ENCODE results near the gene ZDHHC5. TPM values are rescaled to one million over a fixed set of nuclear protein-coding genes. Genes with fewer than 3 reads are reported as not detected.
A peak's percentile ranks its signal among the peaks of the same experiment; 100 is the strongest.
"Not testable (repeated sequence)": the region's sequence is repeated elsewhere in the genome, so short reads cannot be mapped to it uniquely, and the experiment has no call there.

The ZDHHC5 gene
- total RNA-seq, 2 donors from 2014 or later: 58.2 to 79.9 TPM

GRCh38 chr11:57712256-57713150, 44.6 kb downstream of the ZDHHC5 start, which contains the start of gene TMX2:
Gene TMX2, plus strand, starts transcription at chr11:57712593. Its CDS starts 26 bp downstream, at chr11:57712619.
- Mint-ChIP-seq H3K27ac (peak within 1 kb of the TSS; percentile 94), H3K9me3 (no peaks in the 10 kb centered on the region), H3K4me1 (peaks cover 27% of the 10 kb centered on the region), H3K27me3 (no peaks in the 10 kb centered on the region), H3K4me3 (peak within 1 kb of the TSS; percentile 97), H3K36me3 (ENCODE audit: low read depth) (peaks cover 32% of the 10 kb centered on the region)
- peak; percentile 95 for ATAC-seq (replicated peaks)

GRCh38 chr11:57713835-57714234, 45.9 kb downstream of the ZDHHC5 start:
- ATAC-seq (replicated peaks): no peak
- no peaks in the 10 kb centered on the region for H3K27me3 Mint-ChIP-seq
- peak overlapping the region; percentile 97 for H3K4me3 Mint-ChIP-seq
- peaks cover 29% of the 10 kb centered on the region for H3K36me3 Mint-ChIP-seq (ENCODE audit: low read depth)
- H3K9me3 Mint-ChIP-seq: no peaks in the 10 kb centered on the region
- H3K27ac Mint-ChIP-seq: peak overlapping the region; percentile 94
- peaks cover 21% of the 10 kb centered on the region for H3K4me1 Mint-ChIP-seq

- not testable (repeated sequence) for H3K27me3 Mint-ChIP-seq
Observed at GRCh38 chr11:57716726-57717125, 48.8 kb downstream of the ZDHHC5 start.

GRCh38 chr11:57727185-57727584, 59.3 kb downstream of the ZDHHC5 start:
- Mint-ChIP-seq H3K4me3 (no peak overlapping the region), H3K36me3 (ENCODE audit: low read depth) (peaks cover 26% of the 10 kb centered on the region), H3K27ac (no peak overlapping the region), H3K9me3 (no peaks in the 10 kb centered on the region), H3K4me1 (no peaks in the 10 kb centered on the region), H3K27me3 (no peaks in the 10 kb centered on the region)
- no peak for ATAC-seq (replicated peaks)

More at GRCh38 chr11:57716726-57717125, 48.8 kb downstream of the ZDHHC5 start:
- peaks cover 55% of the 10 kb centered on the region for H3K36me3 Mint-ChIP-seq (ENCODE audit: low read depth)
- H3K9me3 Mint-ChIP-seq; ATAC-seq (replicated peaks); H3K27ac Mint-ChIP-seq; H3K4me3 Mint-ChIP-seq: not testable (repeated sequence)
- peaks cover 13% of the 10 kb centered on the region for H3K4me1 Mint-ChIP-seq

- Mint-ChIP-seq H3K27ac (peak overlapping the region; percentile 30), H3K36me3 (ENCODE audit: low read depth) (peaks cover 28% of the 10 kb centered on the region), H3K27me3 (no peaks in the 10 kb centered on the region), H3K4me3 (no peak overlapping the region), H3K4me1 (no peaks in the 10 kb centered on the region), H3K9me3 (no peaks in the 10 kb centered on the region)
- no peak for ATAC-seq (replicated peaks)
Observed at GRCh38 chr11:57728829-57729228, 60.9 kb downstream of the ZDHHC5 start.

GRCh38 chr11:57729479-57729878, 61.6 kb downstream of the ZDHHC5 start:
- Mint-ChIP-seq H3K4me3 (no peak overlapping the region), H3K4me1 (no peaks in the 10 kb centered on the region), H3K9me3 (no peaks in the 10 kb centered on the region), H3K27me3 (no peaks in the 10 kb centered on the region), H3K27ac (peak overlapping the region; percentile 30), H3K36me3 (ENCODE audit: low read depth) (peaks cover 34% of the 10 kb centered on the region)
- no peak for ATAC-seq (replicated peaks)

GRCh38 chr11:57732661-57733060, 64.7 kb downstream of the ZDHHC5 start:
- Mint-ChIP-seq H3K27me3 (no peaks in the 10 kb centered on the region), H3K4me1 (no peaks in the 10 kb centered on the region), H3K36me3 (ENCODE audit: low read depth) (peaks cover 65% of the 10 kb centered on the region), H3K9me3 (no peaks in the 10 kb centered on the region), H3K4me3 (no peak overlapping the region), H3K27ac (no peak overlapping the region)
- no peak for ATAC-seq (replicated peaks)

- Mint-ChIP-seq H3K4me1 (no peaks in the 10 kb centered on the region), H3K27me3 (no peaks in the 10 kb centered on the region), H3K36me3 (ENCODE audit: low read depth) (peaks cover 81% of the 10 kb centered on the region), H3K4me3 (no peak overlapping the region), H3K27ac (peak overlapping the region; percentile 49), H3K9me3 (no peaks in the 10 kb centered on the region)
- no peak for ATAC-seq (replicated peaks)
Observed at GRCh38 chr11:57735619-57736298, 67.8 kb downstream of the ZDHHC5 start.

- Mint-ChIP-seq H3K9me3 (no peaks in the 10 kb centered on the region), H3K4me3 (peak within 1 kb of the TSS; percentile 100), H3K27me3 (no peaks in the 10 kb centered on the region), H3K4me1 (peaks cover 16% of the 10 kb centered on the region), H3K36me3 (ENCODE audit: low read depth) (peaks cover 95% of the 10 kb centered on the region), H3K27ac (peak within 1 kb of the TSS; percentile 100)
- ATAC-seq (replicated peaks): peak; percentile 92
Observed at GRCh38 chr11:57741132-57742086, 73.5 kb downstream of the ZDHHC5 start, which contains the start of gene SELENOH. Gene SELENOH, plus strand, starts transcription at chr11:57741491. Its CDS starts 105 bp downstream, at chr11:57741596.

GRCh38 chr11:57742087-57742452, 74.2 kb downstream of the ZDHHC5 start:
- Mint-ChIP-seq H3K9me3 (no peaks in the 10 kb centered on the region), H3K27me3 (no peaks in the 10 kb centered on the region), H3K4me1 (peaks cover 20% of the 10 kb centered on the region), H3K27ac (peak overlapping the region; percentile 100), H3K4me3 (peak overlapping the region; percentile 100), H3K36me3 (ENCODE audit: low read depth) (peaks cover 95% of the 10 kb centered on the region)
- ATAC-seq (replicated peaks): no peak

GRCh38 chr11:57744357-57744756, 76.4 kb downstream of the ZDHHC5 start:
- peaks cover 91% of the 10 kb centered on the region for H3K36me3 Mint-ChIP-seq (ENCODE audit: low read depth)
- peak overlapping the region; percentile 20 for H3K4me3 Mint-ChIP-seq
- no peaks in the 10 kb centered on the region for H3K9me3 Mint-ChIP-seq
- H3K27ac Mint-ChIP-seq: peak overlapping the region; percentile 50
- peaks cover 25% of the 10 kb centered on the region for H3K4me1 Mint-ChIP-seq
- H3K27me3 Mint-ChIP-seq: no peaks in the 10 kb centered on the region
- no peak for ATAC-seq (replicated peaks)

- H3K36me3 Mint-ChIP-seq (ENCODE audit: low read depth): peaks cover 83% of the 10 kb centered on the region
- H3K27me3 Mint-ChIP-seq: no peaks in the 10 kb centered on the region
- peak overlapping the region; percentile 80 for H3K27ac Mint-ChIP-seq
- no peak for ATAC-seq (replicated peaks)
- no peaks in the 10 kb centered on the region for H3K9me3 Mint-ChIP-seq
- no peak overlapping the region for H3K4me3 Mint-ChIP-seq
- H3K4me1 Mint-ChIP-seq: peaks cover 25% of the 10 kb centered on the region
Observed at GRCh38 chr11:57745206-57745605, 77.3 kb downstream of the ZDHHC5 start.

- no peaks in the 10 kb centered on the region for H3K27me3 Mint-ChIP-seq
- peaks cover 69% of the 10 kb centered on the region for H3K36me3 Mint-ChIP-seq (ENCODE audit: low read depth)
- peak; percentile 58 for ATAC-seq (replicated peaks)
- no peaks in the 10 kb centered on the region for H3K9me3 Mint-ChIP-seq
- H3K4me1 Mint-ChIP-seq: peaks cover 23% of the 10 kb centered on the region
- H3K4me3 Mint-ChIP-seq: no peak overlapping the region
- peak overlapping the region; percentile 80 for H3K27ac Mint-ChIP-seq
Observed at GRCh38 chr11:57746920-57747319, 79.0 kb downstream of the ZDHHC5 start.

Data from activated T-helper 17 cell treated with anti-CD3 and anti-CD28 coated beads, Interleukin-2, amount 50 U/mL, for 72 hours (primary cell).